Liver (tissue), 3 donors: ENCODE results near the gene CREB3L1.

ENCODE experiments used
- CTCF ChIP-seq: fragments of 150-350 bp; IDR thresholded peaks from 2 replicates; pipeline ENCODE4 v1.5.1; 2017; ENCODE audit warnings: improper control_type of control experiment, low read depth, low read length; ENCODE audit not compliant: missing input control
- EGR1 ChIP-seq, 2 donors: IDR thresholded peaks; 2 replicates each; pipeline ENCODE4 v1.6.1; 2016 to 2018; ENCODE audit warnings: antibody characterized with exemption in 2 of 2, low read depth in 2 of 2
- RAD21 ChIP-seq, 2 donors: IDR thresholded peaks; 2 replicates each; pipeline ENCODE4 v1.6.1; 2016; ENCODE audit warnings: antibody characterized with exemption in 2 of 2, mild to moderate bottlenecking in 2 of 2
- SP1 ChIP-seq: IDR thresholded peaks from 2 replicates; pipeline ENCODE4 v1.6.1; 2018; ENCODE audit warnings: antibody characterized with exemption, mild to moderate bottlenecking
- TAF1 ChIP-seq: conservative IDR thresholded peaks from 2 replicates; pipeline ENCODE4 v1.6.1; 2016; ENCODE audit warnings: antibody characterized with exemption, mild to moderate bottlenecking
- ZBTB33 ChIP-seq: IDR thresholded peaks from 2 replicates; pipeline ENCODE4 v1.6.1; 2016; ENCODE audit warnings: antibody characterized with exemption
- TF ChIP-seq, protein P1 (sequence below): IDR thresholded peaks from 2 replicates; pipeline ENCODE4 v1.6.1; 2016; ENCODE audit warnings: antibody characterized with exemption
- donor health status: healthy.
- donor health status: healthy.

GRCh38 chr11:46338636-46338987, 61.1 kb downstream of the CREB3L1 start:
- TF ChIP-seq CTCF (no peak), EGR1 (IDR thresholded peaks at IDR 0.05; ENCODE audit: low read depth in 2 of 2) (no peak), ZBTB33 (no peak), TAF1 (no peak), SP1 (no peak), RAD21 (IDR thresholded peaks at IDR 0.05) (no peak)
- TF ChIP-seq, protein P1, sequence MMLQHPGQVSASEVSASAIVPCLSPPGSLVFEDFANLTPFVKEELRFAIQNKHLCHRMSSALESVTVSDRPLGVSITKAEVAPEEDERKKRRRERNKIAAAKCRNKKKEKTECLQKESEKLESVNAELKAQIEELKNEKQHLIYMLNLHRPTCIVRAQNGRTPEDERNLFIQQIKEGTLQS, result no peak
